Smooth muscle cell (in vitro differentiated cells): ENCODE data around the gene CLDN2. TPM values are rescaled to one million over a fixed set of nuclear protein-coding genes. Genes with fewer than 3 reads are reported as not detected.

Experiments
- DNase-seq: peaks from one replicate; lab custom pipeline; 2025; ENCODE audit not compliant: unreplicated experiment; lab: John Stamatoyannopoulos, UW
- H2AFZ ChIP-seq: fragments of 200-600 bp; sonication (generic); 2 replicates; pipeline ENCODE4 v1.6.0; 2016; ENCODE audit warnings: antibody characterized with exemption, low read depth, mild to moderate bottlenecking
- H3F3A ChIP-seq: fragments of 200-600 bp; sonication (generic); 2 replicates; pipeline ENCODE4 v1.6.0; 2017; ENCODE audit warnings: antibody characterized with exemption, low read depth
- H3K27ac ChIP-seq: fragments of 200-600 bp; sonication (generic); 2 replicates; pipeline ENCODE4 v1.5.1; 2016; ENCODE audit warnings: low read depth, mild to moderate bottlenecking
- H3K27me3 ChIP-seq: fragments of 200-600 bp; sonication (generic); 2 replicates; pipeline ENCODE4 v1.6.1; 2016; ENCODE audit warnings: low read depth, mild to moderate bottlenecking
- H3K36me3 ChIP-seq: fragments of 200-600 bp; sonication (generic); 2 replicates; pipeline ENCODE4 v1.5.1; 2016; ENCODE audit warnings: low read depth
- H3K4me1 ChIP-seq: fragments of 200-600 bp; sonication (generic); 2 replicates; pipeline ENCODE4 v1.5.1; 2016; ENCODE audit warnings: low read depth
- H3K4me2 ChIP-seq: fragments of 200-600 bp; sonication (generic); 2 replicates; pipeline ENCODE4 v1.6.0; 2016; ENCODE audit warnings: mild to moderate bottlenecking
- H3K4me3 ChIP-seq: fragments of 200-600 bp; sonication (generic); 2 replicates; pipeline ENCODE4 v1.5.1; 2016; ENCODE audit warnings: mild to moderate bottlenecking
- H3K79me2 ChIP-seq: fragments of 200-600 bp; sonication (generic); 2 replicates; pipeline ENCODE4 v1.6.0; 2016; ENCODE audit warnings: low read depth, mild to moderate bottlenecking
- H3K9ac ChIP-seq: fragments of 200-600 bp; sonication (generic); 2 replicates; pipeline ENCODE4 v1.6.0; 2016; ENCODE audit warnings: low read depth
- H3K9me3 ChIP-seq: fragments of 200-600 bp; sonication (generic); replicated peaks from 2 replicates; pipeline ENCODE4 v1.5.1; 2016; ENCODE audit warnings: low read depth
- H4K20me1 ChIP-seq: fragments of 200-600 bp; sonication (generic); 2 replicates; pipeline ENCODE4 v1.6.0; 2016; ENCODE audit warnings: low read depth
- WGBS: methylation state at CpG from one replicate; pipeline ENCODE4 v1.1.7; 2016; ENCODE audit warnings: low lambda C conversion rate; 5-methylcytosine and 5-hydroxymethylcytosine counted together
- polyA plus RNA-seq: library from polyadenylated mRNA; unstranded; fragments of >200 nt; fragmentation: Nextera tagmentation; extraction: Ambion mirVana; gene quantifications from 2 replicates; pipeline ENCODE4 v1.2.1, GENCODE V29; 2016
- total RNA-seq: library from RNA; depleted of rRNA; stranded (reverse); fragments of >200 nt; gene quantifications from 2 replicates; pipeline ENCODE4 v1.2.3, GENCODE V29; 2014
- TF ChIP-seq, protein P1 (sequence below): fragments of 200-600 bp; sonication (generic); IDR thresholded peaks from 2 replicates; pipeline ENCODE4 v1.5.1; 2017; ENCODE audit warnings: borderline replicate concordance, mild to moderate bottlenecking, antibody characterized with exemption; ENCODE audit not compliant: insufficient read depth, poor library complexity, severe bottlenecking

Gene CLDN2
- total and polyA plus RNA-seq, 2 experiments from 2014 or later = 0.04 to 0.07 TPM

DNA sequence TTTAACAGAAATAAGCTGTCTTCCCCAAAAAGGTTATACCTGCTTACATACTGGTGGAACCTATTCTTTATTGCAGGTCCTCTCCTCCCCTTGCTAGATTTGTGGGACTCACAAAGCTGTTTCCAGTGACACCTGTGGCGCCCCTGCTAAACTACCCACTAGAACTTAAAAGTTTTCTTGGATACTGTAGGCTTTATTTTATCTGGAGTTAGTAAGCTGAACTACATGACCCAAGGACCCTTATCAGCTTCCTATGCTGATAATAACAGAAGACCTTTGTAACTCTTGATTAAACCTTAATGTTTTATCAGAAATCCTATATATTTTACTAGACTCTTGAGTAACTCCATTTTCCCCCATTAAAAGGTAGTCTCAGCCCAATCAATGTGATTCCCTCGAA, 32.3 kb downstream of the CLDN2 start:
- no peaks in the 10 kb centered on the region for H3K79me2 ChIP-seq

DNA sequence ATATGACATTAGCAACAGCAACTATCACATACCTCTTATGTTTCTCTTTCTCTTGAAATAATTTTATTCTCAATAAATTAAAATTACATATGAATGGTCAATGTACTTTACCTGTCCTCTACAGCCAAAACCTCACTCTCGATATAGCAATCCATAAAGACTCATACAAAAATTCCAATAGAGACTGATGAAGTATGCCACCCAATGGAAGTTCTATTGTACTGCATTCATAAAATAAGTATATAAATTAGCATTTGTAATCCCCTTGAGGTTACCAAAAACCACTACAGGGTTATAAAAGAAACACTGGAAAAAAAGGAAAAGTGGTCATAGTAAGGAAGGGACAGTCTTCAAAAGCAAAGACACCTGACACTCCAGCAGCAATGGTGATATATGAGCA, 32.8 kb downstream of the CLDN2 start:
- H3F3A ChIP-seq = no peaks in the 10 kb centered on the region
- no peak overlapping the region for H3K4me2 ChIP-seq
- no peak overlapping the region for H3K27ac ChIP-seq
- H2AFZ ChIP-seq = no peak overlapping the region
- H3K4me3 ChIP-seq = no peak overlapping the region
- no peak overlapping the region for H3K9ac ChIP-seq
- WGBS = 80% methylated on average over 1 of the region's 1 CpG
- H3K4me1 ChIP-seq = no peaks in the 10 kb centered on the region
- no peaks in the 10 kb centered on the region for H3K79me2 ChIP-seq
- TF ChIP-seq, protein P1, sequence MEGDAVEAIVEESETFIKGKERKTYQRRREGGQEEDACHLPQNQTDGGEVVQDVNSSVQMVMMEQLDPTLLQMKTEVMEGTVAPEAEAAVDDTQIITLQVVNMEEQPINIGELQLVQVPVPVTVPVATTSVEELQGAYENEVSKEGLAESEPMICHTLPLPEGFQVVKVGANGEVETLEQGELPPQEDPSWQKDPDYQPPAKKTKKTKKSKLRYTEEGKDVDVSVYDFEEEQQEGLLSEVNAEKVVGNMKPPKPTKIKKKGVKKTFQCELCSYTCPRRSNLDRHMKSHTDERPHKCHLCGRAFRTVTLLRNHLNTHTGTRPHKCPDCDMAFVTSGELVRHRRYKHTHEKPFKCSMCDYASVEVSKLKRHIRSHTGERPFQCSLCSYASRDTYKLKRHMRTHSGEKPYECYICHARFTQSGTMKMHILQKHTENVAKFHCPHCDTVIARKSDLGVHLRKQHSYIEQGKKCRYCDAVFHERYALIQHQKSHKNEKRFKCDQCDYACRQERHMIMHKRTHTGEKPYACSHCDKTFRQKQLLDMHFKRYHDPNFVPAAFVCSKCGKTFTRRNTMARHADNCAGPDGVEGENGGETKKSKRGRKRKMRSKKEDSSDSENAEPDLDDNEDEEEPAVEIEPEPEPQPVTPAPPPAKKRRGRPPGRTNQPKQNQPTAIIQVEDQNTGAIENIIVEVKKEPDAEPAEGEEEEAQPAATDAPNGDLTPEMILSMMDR = peak; percentile 34
- no peaks in the 10 kb centered on the region for H3K27me3 ChIP-seq
- no peaks in the 10 kb centered on the region for H4K20me1 ChIP-seq
- H3K36me3 ChIP-seq = no peaks in the 10 kb centered on the region
- no peak for DNase-seq
- H3K9me3 ChIP-seq = no peaks in the 10 kb centered on the region

More for the DNA sequence above, 32.3 kb downstream of the CLDN2 start:
- Histone ChIP-seq H3K9ac (no peak overlapping the region), H3K4me2 (no peak overlapping the region), H3K4me3 (no peak overlapping the region), H3K4me1 (no peaks in the 10 kb centered on the region), H3K9me3 (no peaks in the 10 kb centered on the region), H3F3A (no peaks in the 10 kb centered on the region), H3K36me3 (no peaks in the 10 kb centered on the region), H4K20me1 (no peaks in the 10 kb centered on the region), H3K27ac (no peak overlapping the region), H3K27me3 (no peaks in the 10 kb centered on the region), H2AFZ (no peak overlapping the region)
- WGBS = 88% methylated on average over 2 of the region's 2 CpGs
- no peak for DNase-seq
- TF ChIP-seq, protein P1 = no peak

DNA sequence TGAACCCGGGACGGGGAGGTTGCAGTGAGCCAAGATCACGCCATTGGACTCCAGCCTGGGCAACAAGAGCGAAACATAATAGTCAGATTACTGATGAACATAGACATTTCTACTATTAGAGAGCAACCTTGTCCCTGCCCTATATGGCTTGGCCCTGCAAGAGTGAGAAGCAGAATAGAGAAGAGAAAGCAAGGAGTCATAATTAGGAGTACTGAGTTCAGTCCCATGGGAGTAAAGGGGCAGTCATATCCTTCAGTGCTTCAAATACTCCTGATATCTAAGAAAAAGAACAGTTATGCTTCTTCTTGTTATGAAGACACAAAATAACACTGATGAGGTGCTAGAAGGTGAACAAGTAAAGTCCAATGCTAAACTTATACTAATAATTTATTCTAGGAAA, 33.8 kb downstream of the CLDN2 start:
- Histone ChIP-seq H3K9ac (no peak overlapping the region), H3K27me3 (no peaks in the 10 kb centered on the region), H3K36me3 (no peaks in the 10 kb centered on the region), H3K9me3 (no peaks in the 10 kb centered on the region), H3K4me2 (no peak overlapping the region), H4K20me1 (no peaks in the 10 kb centered on the region), H3K27ac (no peak overlapping the region), H3K79me2 (no peaks in the 10 kb centered on the region), H3K4me3 (no peak overlapping the region), H2AFZ (no peak overlapping the region), H3K4me1 (no peaks in the 10 kb centered on the region), H3F3A (no peaks in the 10 kb centered on the region)
- TF ChIP-seq, protein P1 = no peak
- WGBS = 86% methylated on average over 4 of the region's 4 CpGs
- DNase-seq = no peak

DNA sequence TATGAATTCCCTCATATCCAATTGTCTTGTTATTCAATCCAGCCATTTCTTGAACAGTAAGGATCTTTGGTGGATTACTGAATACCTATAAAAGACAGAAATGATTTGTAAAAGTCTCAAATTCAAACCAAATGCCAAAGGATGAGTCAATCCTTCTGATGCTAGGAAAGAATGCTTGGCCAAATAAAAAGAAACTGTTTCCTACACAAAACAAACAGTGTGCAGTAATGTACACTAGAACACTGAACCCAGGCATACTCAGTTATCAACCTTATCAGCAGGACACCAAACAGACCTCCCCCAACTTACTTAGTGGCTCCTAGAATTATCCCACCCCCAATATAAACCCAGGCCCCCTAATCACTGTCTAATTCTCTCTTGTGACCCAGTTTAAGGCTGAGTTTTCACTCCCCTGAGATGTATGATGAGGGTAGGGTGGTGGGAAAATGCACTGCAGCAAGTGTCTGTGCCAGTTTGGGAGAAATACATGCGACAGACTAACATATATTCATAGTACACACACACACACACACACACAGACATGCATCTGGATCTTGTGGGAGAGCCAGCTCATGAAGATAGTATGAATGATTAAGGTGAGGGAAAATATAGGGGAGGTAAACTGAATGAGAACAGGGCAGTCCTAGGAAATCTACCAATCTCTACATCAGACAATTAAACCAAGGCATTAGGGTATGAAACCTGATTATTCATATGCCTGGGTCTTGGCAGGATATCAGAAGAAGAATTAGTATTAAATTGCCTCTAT, 35.0 kb downstream of the CLDN2 start:
- TF ChIP-seq, protein P1 = no peak
- H3K9me3 ChIP-seq = no peaks in the 10 kb centered on the region
- H3K36me3 ChIP-seq = no peaks in the 10 kb centered on the region
- no peak overlapping the region for H3K4me2 ChIP-seq
- no peaks in the 10 kb centered on the region for H3K79me2 ChIP-seq
- H3K27ac ChIP-seq = peak overlapping the region; percentile 48
- no peaks in the 10 kb centered on the region for H3K27me3 ChIP-seq
- H3F3A ChIP-seq = no peaks in the 10 kb centered on the region
- no peaks in the 10 kb centered on the region for H4K20me1 ChIP-seq
- H3K4me1 ChIP-seq = no peaks in the 10 kb centered on the region
- H2AFZ ChIP-seq = no peak overlapping the region
- no peak for DNase-seq
- WGBS = 52% methylated on average over 1 of the region's 1 CpG
- H3K9ac ChIP-seq = no peak overlapping the region
- no peak overlapping the region for H3K4me3 ChIP-seq
